Osteoblast (primary cell): Measurements from ENCODE around the gene C14orf180. TPM values are rescaled to one million over a fixed set of nuclear protein-coding genes. Genes with fewer than 3 reads are reported as not detected.

Experiments used
- DNase-seq: peaks from one replicate; pipeline ENCODE4 v3.0.0; 2011; ENCODE audit warnings: low spot score, mixed read lengths; ENCODE audit not compliant: insufficient read length; ENCODE audit errors: missing footprints
- H2AFZ ChIP-seq: 2 replicates; pipeline ENCODE4 v1.6.0; 2011; ENCODE audit warnings: mild to moderate bottlenecking, low read length
- H3K27ac ChIP-seq: 2 replicates; pipeline ENCODE4 v1.5.1; 2011; ENCODE audit warnings: mild to moderate bottlenecking, low read depth, low read length, moderate library complexity
- H3K27me3 ChIP-seq: 2 replicates; pipeline ENCODE4 v1.6.0; 2012; ENCODE audit warnings: mild to moderate bottlenecking, control low read depth, inconsistent platforms, low read length, moderate library complexity; ENCODE audit not compliant: insufficient read depth
- H3K36me3 ChIP-seq: 2 replicates; pipeline ENCODE4 v1.5.1; 2011; ENCODE audit warnings: mild to moderate bottlenecking, low read length, control low read depth, moderate library complexity; ENCODE audit not compliant: insufficient read depth
- H3K4me1 ChIP-seq: 2 replicates; pipeline ENCODE4 v1.5.1; 2011; ENCODE audit warnings: mild to moderate bottlenecking, low read length, control low read depth, moderate library complexity; ENCODE audit not compliant: insufficient read depth
- H3K4me2 ChIP-seq: 2 replicates; pipeline ENCODE4 v1.6.0; 2011; ENCODE audit warnings: mild to moderate bottlenecking, low read length; ENCODE audit not compliant: insufficient read depth
- H3K4me3 ChIP-seq: fragments of 200-600 bp; sonication (generic); 3 replicates; pipeline ENCODE4 v1.5.1; 2012; ENCODE audit warnings: mild to moderate bottlenecking, low read length, inconsistent platforms; ENCODE audit not compliant: insufficient read depth
- H3K79me2 ChIP-seq: 2 replicates; pipeline ENCODE4 v1.6.0; 2012; ENCODE audit warnings: mild to moderate bottlenecking, low read length, control low read depth, inconsistent platforms; ENCODE audit not compliant: insufficient read depth
- H3K9me3 ChIP-seq: 2 replicates; pipeline ENCODE4 v1.5.1; 2011; ENCODE audit warnings: low read depth, low read length, control low read depth
- H4K20me1 ChIP-seq: 2 replicates; pipeline ENCODE4 v1.6.0; 2012; ENCODE audit warnings: mild to moderate bottlenecking, low read length, control low read depth; ENCODE audit not compliant: insufficient read depth
- CTCF ChIP-seq: IDR thresholded peaks from 2 replicates; pipeline ENCODE4 v1.5.1; 2011; ENCODE audit warnings: mild to moderate bottlenecking, low read depth, low read length, moderate library complexity; ENCODE audit errors: extremely low read depth
- total RNA-seq: library from RNA; depleted of rRNA; stranded (reverse); fragments of >200 nt; gene quantifications from 2 replicates; pipeline ENCODE4 v1.2.3, GENCODE V29; 2012

Gene C14orf180
- total RNA-seq, 1 donor = not detected

- no peak overlapping the region for H3K27ac ChIP-seq
- H2AFZ ChIP-seq = no peak overlapping the region
- H3K4me1 ChIP-seq = no peaks in the 10 kb centered on the region
- no peaks in the 10 kb centered on the region for H3K36me3 ChIP-seq
- no peak overlapping the region for H3K4me2 ChIP-seq
- TF ChIP-seq CTCF = no peak
- peak; percentile 59 for DNase-seq
- no peak overlapping the region for H3K4me3 ChIP-seq
- no peaks in the 10 kb centered on the region for H3K9me3 ChIP-seq
- peaks cover 5% of the 10 kb centered on the region for H3K27me3 ChIP-seq
- H3K79me2 ChIP-seq = no peaks in the 10 kb centered on the region
- H4K20me1 ChIP-seq = no peaks in the 10 kb centered on the region
These were observed 53.9 kb downstream of the C14orf180 start for GRCh38 chr14:104633276-104634137.

GRCh38 chr14:104634138-104634760, 54.7 kb downstream of the C14orf180 start:
- no peaks in the 10 kb centered on the region for H3K4me1 ChIP-seq
- no peak for TF ChIP-seq CTCF
- H3K9me3 ChIP-seq = no peaks in the 10 kb centered on the region
- H3K27ac ChIP-seq = no peak overlapping the region
- peaks cover 3% of the 10 kb centered on the region for H3K27me3 ChIP-seq
- H3K36me3 ChIP-seq = no peaks in the 10 kb centered on the region
- no peaks in the 10 kb centered on the region for H4K20me1 ChIP-seq
- H3K79me2 ChIP-seq = no peaks in the 10 kb centered on the region
- H2AFZ ChIP-seq = no peak overlapping the region
- H3K4me2 ChIP-seq = no peak overlapping the region
- peak; percentile 62 for DNase-seq
- H3K4me3 ChIP-seq = no peak overlapping the region

- peak; percentile 66 for DNase-seq
- no peaks in the 10 kb centered on the region for H3K4me1 ChIP-seq
- H3K36me3 ChIP-seq = no peaks in the 10 kb centered on the region
- no peak overlapping the region for H3K4me2 ChIP-seq
- no peaks in the 10 kb centered on the region for H3K79me2 ChIP-seq
- H4K20me1 ChIP-seq = no peaks in the 10 kb centered on the region
- no peaks in the 10 kb centered on the region for H3K9me3 ChIP-seq
- TF ChIP-seq CTCF = no peak
- H2AFZ ChIP-seq = no peak overlapping the region
- H3K27me3 ChIP-seq = peaks cover 3% of the 10 kb centered on the region
- no peak overlapping the region for H3K4me3 ChIP-seq
- no peak overlapping the region for H3K27ac ChIP-seq
These were observed 55.5 kb downstream of the C14orf180 start for GRCh38 chr14:104634886-104635570.

GRCh38 chr14:104635717-104636116, 56.2 kb downstream of the C14orf180 start:
- no peak overlapping the region for H3K4me3 ChIP-seq
- no peak overlapping the region for H2AFZ ChIP-seq
- H3K27me3 ChIP-seq = peaks cover 3% of the 10 kb centered on the region
- H3K4me2 ChIP-seq = no peak overlapping the region
- DNase-seq = peak; percentile 17
- no peak for TF ChIP-seq CTCF
- H3K4me1 ChIP-seq = no peaks in the 10 kb centered on the region
- H3K9me3 ChIP-seq = no peaks in the 10 kb centered on the region
- H3K36me3 ChIP-seq = no peaks in the 10 kb centered on the region
- H3K27ac ChIP-seq = no peak overlapping the region
- H4K20me1 ChIP-seq = no peaks in the 10 kb centered on the region
- H3K79me2 ChIP-seq = no peaks in the 10 kb centered on the region
